HepG2 (cell line): ENCODE measurements around the gene ABTB2. TPM values are rescaled to one million over a fixed set of nuclear protein-coding genes. Genes with fewer than 3 reads are reported as not detected.
A peak's percentile ranks its signal among the peaks of the same experiment; 100 is the strongest.

Experiments used
- ARNT2 ChIP-seq: sonication (generic); formaldehyde crosslinking; IDR thresholded peaks from 2 replicates; pipeline ENCODE4 v1.8.0; 2022; ENCODE audit warnings: mild to moderate bottlenecking, low read depth, missing genetic modification reagents, moderate library complexity
- CEBPG ChIP-seq: IDR thresholded peaks from 2 replicates; pipeline ENCODE4 v1.6.1; 2016
- NCOA1 ChIP-seq: sonication (generic); formaldehyde crosslinking; IDR thresholded peaks from 2 replicates; pipeline ENCODE4 v1.9.0; 2021; ENCODE audit warnings: missing genetic modification reagents
- NFKBIZ ChIP-seq: IDR thresholded peaks from 2 replicates; pipeline ENCODE4 v1.6.1; 2018; ENCODE audit warnings: missing genetic modification reagents, missing compliant biosample characterization
- PRPF4 ChIP-seq: fragments of 200-400 bp; formaldehyde crosslinking; IDR thresholded peaks from 2 replicates; pipeline ENCODE4 v1.6.1; 2016; ENCODE audit warnings: low read length, low read depth; ENCODE audit not compliant: poor library complexity, severe bottlenecking
- SP140L ChIP-seq: sonication (generic); formaldehyde crosslinking; IDR thresholded peaks from 2 replicates; pipeline ENCODE4 v1.4.0; 2020; ENCODE audit warnings: missing genetic modification reagents, borderline replicate concordance
- ZFP41 ChIP-seq: sonication (generic); formaldehyde crosslinking; IDR thresholded peaks from 2 replicates; pipeline ENCODE4 v1.4.0; 2020; ENCODE audit warnings: mild to moderate bottlenecking, missing genetic modification reagents, borderline replicate concordance
- ZMYM3 ChIP-seq: sonication (generic); formaldehyde crosslinking; IDR thresholded peaks from 2 replicates; pipeline ENCODE4 v1.5.1; 2020; ENCODE audit warnings: mild to moderate bottlenecking, missing genetic modification reagents
- ZNF235 ChIP-seq: sonication (generic); formaldehyde crosslinking; IDR thresholded peaks from 2 replicates; pipeline ENCODE4 v1.8.1; 2023; ENCODE audit warnings: mild to moderate bottlenecking, missing genetic modification reagents, borderline replicate concordance
- ZNF3 ChIP-seq: IDR thresholded peaks from 2 replicates; pipeline ENCODE4 v1.7.0; 2017; ENCODE audit warnings: inconsistent platforms
- ZNF335 ChIP-seq: sonication (generic); formaldehyde crosslinking; IDR thresholded peaks from 2 replicates; pipeline ENCODE4 v1.4.0; 2020; ENCODE audit warnings: missing genetic modification reagents
- ZNF383 ChIP-seq: sonication (generic); formaldehyde crosslinking; IDR thresholded peaks from 2 replicates; pipeline ENCODE4 v1.4.0; 2020; ENCODE audit warnings: missing genetic modification reagents, mild to moderate bottlenecking, borderline replicate concordance
- ZNF446 ChIP-seq: sonication (generic); formaldehyde crosslinking; IDR thresholded peaks from 2 replicates; pipeline ENCODE4 v1.5.0; 2020; ENCODE audit warnings: mild to moderate bottlenecking, missing genetic modification reagents
- ZNF501 ChIP-seq: sonication (generic); formaldehyde crosslinking; IDR thresholded peaks from 2 replicates; pipeline ENCODE4 v1.5.1; 2020; ENCODE audit warnings: mild to moderate bottlenecking, moderate library complexity, missing genetic modification reagents
- ZNF530 ChIP-seq: sonication (generic); formaldehyde crosslinking; IDR thresholded peaks from 2 replicates; pipeline ENCODE4 v1.5.0; 2020; ENCODE audit warnings: low read depth, mild to moderate bottlenecking, missing genetic modification reagents
- ZNF720 ChIP-seq: sonication (generic); formaldehyde crosslinking; IDR thresholded peaks from 2 replicates; pipeline ENCODE4 v1.4.0; 2020; ENCODE audit warnings: missing genetic modification reagents
- polyA plus RNA-seq, 8 experiments: library from polyadenylated mRNA; depleted of rRNA in 3 of 8; stranded (reverse) in 7 of 8; unstranded in 1 of 8; fragments of >200 nt; fragmentation: Illumina TruSeq in 4 of 8; extraction: Trizol in 4 of 8; gene quantifications; 2 replicates each; pipeline versions ENCODE4 v1.2.1 to v1.2.3, GENCODE V29; 2011 to 2016; ENCODE audit warnings: low read depth in 4 of 8, missing spikeins in 1 of 8, mixed read lengths in 1 of 8; ENCODE audit not compliant: insufficient read depth in 1 of 8
- total RNA-seq, 5 experiments: library from RNA; depleted of rRNA; stranded (reverse); fragments of >200 nt; fragmentation: Illumina TruSeq; extraction: Trizol; gene quantifications; 2 replicates each; pipeline ENCODE4 v1.2.3, GENCODE V29; 2016; ENCODE audit warnings: low read depth in 1 of 5
- TF ChIP-seq, protein P1 (sequence below): sonication (generic); formaldehyde crosslinking; IDR thresholded peaks from 2 replicates; pipeline ENCODE4 v1.8.1; 2023; ENCODE audit warnings: mild to moderate bottlenecking, missing genetic modification reagents
- TF ChIP-seq, protein P2 (sequence below), 2 experiments: IDR thresholded peaks; 2 replicates each; pipeline ENCODE4 v1.6.1; 2011 to 2012; ENCODE audit warnings: low read length in 2 of 2, borderline replicate concordance in 1 of 2, low read depth in 1 of 2, mild to moderate bottlenecking in 1 of 2, moderate library complexity in 1 of 2
- TF ChIP-seq, protein P3 (sequence below): sonication (generic); formaldehyde crosslinking; IDR thresholded peaks from 2 replicates; pipeline ENCODE4 v1.5.1; 2020; ENCODE audit warnings: missing genetic modification reagents, mild to moderate bottlenecking, borderline replicate concordance
- TF ChIP-seq, protein P4 (sequence below): sonication (generic); formaldehyde crosslinking; conservative IDR thresholded peaks from 2 replicates; pipeline ENCODE4 v1.8.0; 2022; ENCODE audit warnings: mild to moderate bottlenecking, moderate library complexity, missing genetic modification reagents
- TF ChIP-seq, protein P5 (sequence below): IDR thresholded peaks from 2 replicates; pipeline ENCODE4 v1.6.1; 2018; ENCODE audit warnings: missing genetic modification reagents, mild to moderate bottlenecking, missing compliant biosample characterization

ABTB2 gene
- total and polyA plus RNA-seq, 2 of the 13 experiments (the other 11 are each of a cell fraction or from before 2014, with no cell fraction given), result 5.1 to 15.4 TPM

DNA sequence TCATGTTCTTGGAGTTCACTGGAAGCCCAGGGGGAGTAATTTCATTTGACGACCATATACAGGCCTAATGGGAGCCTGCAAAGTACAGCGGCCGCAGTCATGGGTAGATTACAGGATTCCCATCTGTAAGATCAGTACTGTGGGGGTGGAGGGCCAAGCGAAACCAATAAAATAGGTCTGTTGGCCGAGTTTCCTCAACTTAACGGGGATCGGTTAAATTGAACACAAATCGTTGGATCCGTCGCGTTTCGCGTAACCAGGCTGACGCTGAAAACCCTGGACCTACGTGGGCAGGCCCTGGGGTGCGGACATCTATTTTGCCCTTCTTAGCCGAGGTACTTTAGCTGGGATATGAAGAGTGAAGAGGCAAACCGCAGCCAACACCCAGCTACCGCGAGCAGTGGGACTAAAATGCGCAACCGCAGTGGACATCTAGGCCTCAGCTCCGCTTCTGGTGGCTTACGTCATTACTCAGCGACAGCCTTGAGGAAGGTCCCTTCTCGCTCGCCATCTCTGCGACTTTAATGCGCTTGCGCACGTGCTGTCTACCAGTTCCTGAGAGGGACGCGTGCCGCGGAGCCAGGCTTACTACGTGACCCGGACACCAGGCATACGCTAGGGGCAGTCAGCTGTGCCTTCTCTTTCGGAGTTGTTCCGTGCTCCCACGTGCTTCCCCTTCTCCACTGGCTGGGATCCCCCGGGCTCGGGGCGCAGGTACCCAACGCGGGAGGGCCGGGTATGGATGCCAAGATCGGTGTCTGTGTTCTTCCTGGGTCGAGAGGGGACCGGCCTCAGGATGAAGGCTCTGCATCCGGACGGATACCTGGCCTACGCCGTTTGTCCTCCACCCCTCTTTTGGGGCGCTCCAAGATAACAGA lies 252.5 kb downstream of the ABTB2 start, which contains the start of gene NAT10 (continued):
- TF ChIP-seq ZNF383 (no peak), ZNF446 (CRISPR knock-in tag) (no peak), SP140L (CRISPR knock-in tag) (peak; percentile 58; the same call in 1 of the 2 replicates), ZNF335 (peak; percentile 100), PRPF4 (no peak), NCOA1 (CRISPR knock-in tag) (peak; percentile 69; the same call in 1 of the 2 replicates), ZNF235 (CRISPR knock-in tag) (no peak), ZNF501 (CRISPR knock-in tag) (peak; percentile 87; the same call in 1 of the 2 replicates), NFKBIZ (CRISPR knock-in tag) (no peak), ZNF720 (CRISPR knock-in tag) (peak; percentile 13; the same call in 1 of the 2 replicates), CEBPG (CRISPR knock-in tag) (peak; percentile 75), ARNT2 (CRISPR knock-in tag) (peak; percentile 77; the same call in 1 of the 2 replicates), ZNF530 (CRISPR knock-in tag) (peak; percentile 76; the same call in 1 of the 2 replicates), ZNF3 (CRISPR knock-in tag) (no peak), ZMYM3 (CRISPR knock-in tag) (no peak), ZFP41 (0 out of 2 replicates have a peak, but pooled peaks have one; percentile 28)
- TF ChIP-seq, protein P1, sequence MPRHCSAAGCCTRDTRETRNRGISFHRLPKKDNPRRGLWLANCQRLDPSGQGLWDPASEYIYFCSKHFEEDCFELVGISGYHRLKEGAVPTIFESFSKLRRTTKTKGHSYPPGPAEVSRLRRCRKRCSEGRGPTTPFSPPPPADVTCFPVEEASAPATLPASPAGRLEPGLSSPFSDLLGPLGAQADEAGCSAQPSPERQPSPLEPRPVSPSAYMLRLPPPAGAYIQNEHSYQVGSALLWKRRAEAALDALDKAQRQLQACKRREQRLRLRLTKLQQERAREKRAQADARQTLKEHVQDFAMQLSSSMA (CRISPR knock-in tag), result peak; percentile 47; the same call in 1 of the 2 replicates
- TF ChIP-seq, protein P2, sequence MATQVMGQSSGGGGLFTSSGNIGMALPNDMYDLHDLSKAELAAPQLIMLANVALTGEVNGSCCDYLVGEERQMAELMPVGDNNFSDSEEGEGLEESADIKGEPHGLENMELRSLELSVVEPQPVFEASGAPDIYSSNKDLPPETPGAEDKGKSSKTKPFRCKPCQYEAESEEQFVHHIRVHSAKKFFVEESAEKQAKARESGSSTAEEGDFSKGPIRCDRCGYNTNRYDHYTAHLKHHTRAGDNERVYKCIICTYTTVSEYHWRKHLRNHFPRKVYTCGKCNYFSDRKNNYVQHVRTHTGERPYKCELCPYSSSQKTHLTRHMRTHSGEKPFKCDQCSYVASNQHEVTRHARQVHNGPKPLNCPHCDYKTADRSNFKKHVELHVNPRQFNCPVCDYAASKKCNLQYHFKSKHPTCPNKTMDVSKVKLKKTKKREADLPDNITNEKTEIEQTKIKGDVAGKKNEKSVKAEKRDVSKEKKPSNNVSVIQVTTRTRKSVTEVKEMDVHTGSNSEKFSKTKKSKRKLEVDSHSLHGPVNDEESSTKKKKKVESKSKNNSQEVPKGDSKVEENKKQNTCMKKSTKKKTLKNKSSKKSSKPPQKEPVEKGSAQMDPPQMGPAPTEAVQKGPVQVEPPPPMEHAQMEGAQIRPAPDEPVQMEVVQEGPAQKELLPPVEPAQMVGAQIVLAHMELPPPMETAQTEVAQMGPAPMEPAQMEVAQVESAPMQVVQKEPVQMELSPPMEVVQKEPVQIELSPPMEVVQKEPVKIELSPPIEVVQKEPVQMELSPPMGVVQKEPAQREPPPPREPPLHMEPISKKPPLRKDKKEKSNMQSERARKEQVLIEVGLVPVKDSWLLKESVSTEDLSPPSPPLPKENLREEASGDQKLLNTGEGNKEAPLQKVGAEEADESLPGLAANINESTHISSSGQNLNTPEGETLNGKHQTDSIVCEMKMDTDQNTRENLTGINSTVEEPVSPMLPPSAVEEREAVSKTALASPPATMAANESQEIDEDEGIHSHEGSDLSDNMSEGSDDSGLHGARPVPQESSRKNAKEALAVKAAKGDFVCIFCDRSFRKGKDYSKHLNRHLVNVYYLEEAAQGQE (IDR thresholded peaks at IDR 0.05; ENCODE audit: borderline replicate concordance in 1 of 2, low read depth in 1 of 2, low read length in 2 of 2), result peak in 1 of 2 experiments; percentile 77; a peak in 2 of 4 replicates
- TF ChIP-seq, protein P3, sequence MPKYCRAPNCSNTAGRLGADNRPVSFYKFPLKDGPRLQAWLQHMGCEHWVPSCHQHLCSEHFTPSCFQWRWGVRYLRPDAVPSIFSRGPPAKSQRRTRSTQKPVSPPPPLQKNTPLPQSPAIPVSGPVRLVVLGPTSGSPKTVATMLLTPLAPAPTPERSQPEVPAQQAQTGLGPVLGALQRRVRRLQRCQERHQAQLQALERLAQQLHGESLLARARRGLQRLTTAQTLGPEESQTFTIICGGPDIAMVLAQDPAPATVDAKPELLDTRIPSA, result no peak; the same call in 1 of the 2 replicates
- TF ChIP-seq, protein P4, sequence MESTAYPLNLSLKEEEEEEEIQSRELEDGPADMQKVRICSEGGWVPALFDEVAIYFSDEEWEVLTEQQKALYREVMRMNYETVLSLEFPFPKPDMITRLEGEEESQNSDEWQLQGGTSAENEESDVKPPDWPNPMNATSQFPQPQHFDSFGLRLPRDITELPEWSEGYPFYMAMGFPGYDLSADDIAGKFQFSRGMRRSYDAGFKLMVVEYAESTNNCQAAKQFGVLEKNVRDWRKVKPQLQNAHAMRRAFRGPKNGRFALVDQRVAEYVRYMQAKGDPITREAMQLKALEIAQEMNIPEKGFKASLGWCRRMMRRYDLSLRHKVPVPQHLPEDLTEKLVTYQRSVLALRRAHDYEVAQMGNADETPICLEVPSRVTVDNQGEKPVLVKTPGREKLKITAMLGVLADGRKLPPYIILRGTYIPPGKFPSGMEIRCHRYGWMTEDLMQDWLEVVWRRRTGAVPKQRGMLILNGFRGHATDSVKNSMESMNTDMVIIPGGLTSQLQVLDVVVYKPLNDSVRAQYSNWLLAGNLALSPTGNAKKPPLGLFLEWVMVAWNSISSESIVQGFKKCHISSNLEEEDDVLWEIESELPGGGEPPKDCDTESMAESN, result peak; percentile 74
- TF ChIP-seq, protein P5, sequence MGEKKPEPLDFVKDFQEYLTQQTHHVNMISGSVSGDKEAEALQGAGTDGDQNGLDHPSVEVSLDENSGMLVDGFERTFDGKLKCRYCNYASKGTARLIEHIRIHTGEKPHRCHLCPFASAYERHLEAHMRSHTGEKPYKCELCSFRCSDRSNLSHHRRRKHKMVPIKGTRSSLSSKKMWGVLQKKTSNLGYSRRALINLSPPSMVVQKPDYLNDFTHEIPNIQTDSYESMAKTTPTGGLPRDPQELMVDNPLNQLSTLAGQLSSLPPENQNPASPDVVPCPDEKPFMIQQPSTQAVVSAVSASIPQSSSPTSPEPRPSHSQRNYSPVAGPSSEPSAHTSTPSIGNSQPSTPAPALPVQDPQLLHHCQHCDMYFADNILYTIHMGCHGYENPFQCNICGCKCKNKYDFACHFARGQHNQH (CRISPR knock-in tag), result peak; percentile 84
